NCI-H1930 (cell line): ENCODE results near the gene KBTBD6.
"Not testable (repeated sequence)": the region's sequence is repeated elsewhere in the genome, so short reads cannot be mapped to it uniquely, and the experiment has no call there.

ENCODE experiments used
- DNase-seq, 2 experiments: peaks; one replicate each; lab custom pipeline; 2025; lab: John Stamatoyannopoulos, UW

The KBTBD6 gene

GRCh38 chr13:41132512-41133152 is at the start of gene KBTBD6:
Gene KBTBD6, minus strand, starts transcription at chr13:41132802. Its CDS starts 291 bp downstream, at chr13:41132511.
- peak; percentile 97 to 99 for DNase-seq

- DNase-seq = no peak
Measured at GRCh38 chr13:41182231-41182630, 49.6 kb upstream of the KBTBD6 start.

- DNase-seq = no peak
Measured at GRCh38 chr13:41179593-41180250, 47.1 kb upstream of the KBTBD6 start.

GRCh38 chr13:41178040-41178439 is 45.4 kb upstream of the KBTBD6 start:
- DNase-seq = no peak

- DNase-seq = no peak
Measured at GRCh38 chr13:41177616-41178015, 45.0 kb upstream of the KBTBD6 start.

- DNase-seq = not testable (repeated sequence)
Measured at GRCh38 chr13:41175576-41175975, 43.0 kb upstream of the KBTBD6 start.

GRCh38 chr13:41162151-41162550 is 29.5 kb upstream of the KBTBD6 start:
- no peak for DNase-seq

- DNase-seq = no peak
Measured at GRCh38 chr13:41159174-41159573, 26.6 kb upstream of the KBTBD6 start.

GRCh38 chr13:41157048-41157717 is 24.6 kb upstream of the KBTBD6 start:
- DNase-seq = no peak

GRCh38 chr13:41156620-41157019 is 24.0 kb upstream of the KBTBD6 start:
- no peak for DNase-seq

GRCh38 chr13:41154042-41154441 is 21.4 kb upstream of the KBTBD6 start:
- no peak for DNase-seq

GRCh38 chr13:41152005-41152404 is 19.4 kb upstream of the KBTBD6 start:
- DNase-seq = no peak

GRCh38 chr13:41150058-41150457 is 17.5 kb upstream of the KBTBD6 start:
- DNase-seq = no peak

- no peak for DNase-seq
Measured at GRCh38 chr13:41148419-41149283, 16.0 kb upstream of the KBTBD6 start.

GRCh38 chr13:41145136-41145908 is 12.7 kb upstream of the KBTBD6 start:
- no peak for DNase-seq

GRCh38 chr13:41144576-41144975 is 12.0 kb upstream of the KBTBD6 start:
- DNase-seq = no peak

GRCh38 chr13:41139296-41139966 is 6.8 kb upstream of the KBTBD6 start:
- no peak for DNase-seq

GRCh38 chr13:41137951-41138350 is 5.3 kb upstream of the KBTBD6 start:
- no peak for DNase-seq

GRCh38 chr13:41137241-41137640 is 4.6 kb upstream of the KBTBD6 start:
- DNase-seq = no peak

- no peak for DNase-seq
Measured at GRCh38 chr13:41136396-41137031, 3.9 kb upstream of the KBTBD6 start.
